Gastrocnemius medialis (tissue), 4 donors: ENCODE data around the gene AARS2.

Experiments used
- CTCF ChIP-seq, 5 experiments: fragments of 450-650 bp in 3 of 5; fragments of 200-600 bp in 2 of 5; sonication (generic) in 2 of 5; IDR thresholded peaks in 4 of 5; conservative IDR thresholded peaks in 1 of 5; 1 replicate in 4 of 5; 2 replicates in 1 of 5; pipeline ENCODE4 v1.5.1; 2016 to 2019; ENCODE audit warnings: antibody characterized with exemption in 5 of 5, mild to moderate bottlenecking in 3 of 5, moderate library complexity in 3 of 5
- POLR2A ChIP-seq, 2 donors: fragments of 450-650 bp; IDR thresholded peaks; one replicate each; pipeline ENCODE4 v1.6.1; 2017; ENCODE audit warnings: antibody characterized with exemption in 2 of 2, mild to moderate bottlenecking in 2 of 2, moderate library complexity in 2 of 2

DNA sequence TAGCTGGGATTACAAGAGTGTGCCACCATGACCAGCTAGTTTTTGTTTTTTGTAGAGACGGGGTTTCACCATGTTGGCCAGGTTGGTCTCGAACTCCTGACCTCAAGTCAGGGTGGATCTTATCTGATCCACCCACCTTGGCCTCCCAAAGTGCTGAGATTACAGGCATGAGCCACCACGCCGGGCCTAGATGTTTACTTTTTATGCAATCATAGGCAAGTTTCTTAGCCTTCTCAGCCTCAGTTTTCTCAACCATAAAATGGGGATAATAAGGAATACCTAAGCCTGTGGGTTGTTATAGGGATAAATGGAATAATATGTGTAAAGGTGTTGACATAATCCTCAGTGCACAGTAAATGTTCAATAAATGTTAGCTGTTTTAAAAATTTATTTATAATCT, 39.1 kb upstream of the AARS2 start:
- TF ChIP-seq CTCF (IDR thresholded peaks at IDR 0.05 in 4 of 5, conservative IDR thresholded peaks at IDR 0.05 in 1 of 5) (no peak), POLR2A (IDR thresholded peaks at IDR 0.05) (no peak)
